GM12891 (cell line): ENCODE results near the gene GRIA1.

Source experiments
- DNase-seq: peaks from one replicate; pipeline ENCODE4 v3.0.0; 2011; ENCODE audit warnings: low spot score; ENCODE audit not compliant: insufficient read length
- FAIRE-seq: peaks from 2 replicates; lab custom pipeline; 2011; peaks lifted over from hg19 to GRCh38; lab: Jason Lieb, UNC
- PAX5 ChIP-seq: IDR thresholded peaks from 2 replicates; pipeline ENCODE4 v1.6.1; 2011; ENCODE audit warnings: low read length, moderate library complexity, mild to moderate bottlenecking; ENCODE audit not compliant: insufficient read depth, severe bottlenecking
- POLR2A ChIP-seq: IDR thresholded peaks from 2 replicates; pipeline ENCODE4 v1.6.1; 2011; ENCODE audit warnings: low read depth, low read length, control low read depth
- POLR2AphosphoS5 ChIP-seq: IDR thresholded peaks from 2 replicates; pipeline ENCODE4 v1.6.1; 2011; ENCODE audit warnings: low read depth, low read length, control low read depth
- POU2F2 ChIP-seq: IDR thresholded peaks from 2 replicates; pipeline ENCODE4 v1.6.1; 2011; ENCODE audit warnings: low read depth, mild to moderate bottlenecking, control low read depth, low read length, moderate library complexity
- SPI1 ChIP-seq: IDR thresholded peaks from 2 replicates; pipeline ENCODE4 v1.6.1; 2011; ENCODE audit warnings: low read depth, low read length, control low read depth
- TAF1 ChIP-seq: IDR thresholded peaks from 2 replicates; pipeline ENCODE4 v1.6.1; 2011; ENCODE audit warnings: low read depth, low read length, control low read depth

Gene GRIA1

DNA sequence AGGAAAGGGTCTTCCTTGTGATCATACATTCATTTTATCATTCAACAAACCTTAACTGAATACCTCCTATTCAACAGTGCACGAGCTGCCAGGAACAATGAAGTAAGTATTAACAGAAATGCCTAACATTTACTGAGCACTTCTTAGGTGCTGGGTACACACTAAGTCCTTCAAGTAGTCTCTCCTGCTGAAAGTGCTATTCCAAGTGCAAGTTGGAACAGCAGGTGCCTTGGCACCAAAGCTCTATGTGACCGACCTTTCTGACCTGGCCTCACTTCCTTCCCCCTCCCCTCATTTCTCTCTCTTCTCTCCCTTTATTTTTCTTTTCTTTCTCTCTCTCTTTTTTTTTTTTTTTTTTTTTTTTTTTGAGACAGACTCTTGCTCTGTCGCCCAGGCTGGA lies 94.5 kb downstream of the GRIA1 start:
- TF ChIP-seq POLR2A (no peak), SPI1 (no peak), TAF1 (no peak), PAX5 (no peak), POU2F2 (no peak), POLR2AphosphoS5 (no peak)
- DNase-seq, result no peak
- FAIRE-seq, result no peak

GRCh38 chr5:153585622-153586277 lies 95.3 kb downstream of the GRIA1 start:
- TF ChIP-seq POU2F2 (no peak), POLR2AphosphoS5 (no peak), TAF1 (no peak), POLR2A (no peak)
- FAIRE-seq (no peak), DNase-seq (no peak)

GRCh38 chr5:153592081-153592480 lies 101.6 kb downstream of the GRIA1 start:
- TF ChIP-seq POLR2AphosphoS5 (no peak), TAF1 (no peak), POLR2A (no peak)
- DNase-seq (no peak), FAIRE-seq (no peak)

DNA sequence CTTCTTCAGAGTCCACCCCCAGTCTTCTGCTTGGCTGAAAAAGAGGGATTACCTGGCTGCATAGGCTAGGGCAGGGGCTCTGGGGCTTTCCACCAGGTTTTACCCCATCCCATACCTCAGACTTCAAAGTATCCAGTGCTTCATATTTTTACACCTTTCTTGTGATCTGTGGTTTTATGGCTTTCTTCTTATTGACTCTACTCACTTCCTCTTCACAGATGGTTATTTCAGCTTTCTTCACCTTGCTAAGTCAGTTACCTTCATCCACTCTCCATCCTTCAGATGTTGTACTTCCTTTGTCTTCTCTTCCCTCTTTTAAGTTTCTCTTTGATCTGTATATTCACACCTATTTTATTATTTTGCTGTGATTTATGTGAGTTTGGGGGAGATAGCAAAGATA lies 104.3 kb downstream of the GRIA1 start:
- DNase-seq, result no peak
- FAIRE-seq, result no peak
- TF ChIP-seq POU2F2 (no peak), SPI1 (peak; percentile 63), POLR2A (no peak)

DNA sequence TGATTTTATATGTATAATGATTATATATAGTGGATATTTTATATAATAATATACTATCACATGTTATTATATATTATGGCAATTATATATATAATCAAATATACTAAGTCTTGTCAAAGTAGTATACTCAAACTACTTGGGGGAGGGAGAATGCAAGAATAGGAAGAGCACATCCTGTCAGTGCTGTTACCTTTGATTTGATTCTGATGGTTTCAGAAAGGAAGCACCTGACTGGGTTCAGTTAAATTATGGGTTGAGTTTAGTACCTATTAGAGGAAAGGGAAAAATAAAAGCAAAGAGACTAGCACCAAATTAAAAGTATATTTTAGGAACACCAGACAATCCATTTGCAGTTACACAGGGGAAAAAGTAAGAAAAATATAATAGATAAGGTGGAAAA lies 107.6 kb downstream of the GRIA1 start:
- DNase-seq (no peak), FAIRE-seq (no peak)
- TF ChIP-seq SPI1 (no peak), PAX5 (no peak), TAF1 (no peak), POLR2A (no peak), POU2F2 (no peak), POLR2AphosphoS5 (no peak)

DNA sequence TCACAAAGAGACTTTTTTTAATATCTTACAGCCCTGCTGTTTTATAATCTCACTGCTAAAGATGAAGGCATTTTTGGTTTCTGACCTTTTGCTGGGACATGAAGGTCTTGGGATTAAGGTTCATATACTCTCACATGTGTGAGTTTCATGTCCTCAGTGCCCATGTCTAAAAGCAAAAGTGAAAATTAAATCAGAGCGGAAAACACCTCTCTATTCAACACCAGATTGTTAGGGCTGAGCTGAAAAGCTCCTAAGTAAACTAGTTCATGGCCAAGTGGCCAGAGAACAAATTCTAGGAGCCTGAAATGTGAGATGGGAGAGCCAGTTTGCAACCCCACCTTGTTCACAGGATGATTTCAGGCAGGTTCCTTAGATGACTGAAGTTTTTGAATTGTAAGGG lies 110.9 kb downstream of the GRIA1 start:
- no peak for TF ChIP-seq POU2F2
- no peak for TF ChIP-seq SPI1
- TF ChIP-seq PAX5, result no peak
- no peak for TF ChIP-seq POLR2AphosphoS5
- no peak for TF ChIP-seq POLR2A
- FAIRE-seq (no peak), DNase-seq (no peak)

- FAIRE-seq, result no peak
- DNase-seq, result no peak
- TF ChIP-seq POU2F2, result no peak
- no peak for TF ChIP-seq TAF1
- TF ChIP-seq PAX5, result no peak
- no peak for TF ChIP-seq POLR2AphosphoS5
- TF ChIP-seq POLR2A, result no peak
- no peak for TF ChIP-seq SPI1
Observed at GRCh38 chr5:153605386-153605785, 114.9 kb downstream of the GRIA1 start.

- no peak for FAIRE-seq
Observed at GRCh38 chr5:153610009-153610408, 119.5 kb downstream of the GRIA1 start.

DNA sequence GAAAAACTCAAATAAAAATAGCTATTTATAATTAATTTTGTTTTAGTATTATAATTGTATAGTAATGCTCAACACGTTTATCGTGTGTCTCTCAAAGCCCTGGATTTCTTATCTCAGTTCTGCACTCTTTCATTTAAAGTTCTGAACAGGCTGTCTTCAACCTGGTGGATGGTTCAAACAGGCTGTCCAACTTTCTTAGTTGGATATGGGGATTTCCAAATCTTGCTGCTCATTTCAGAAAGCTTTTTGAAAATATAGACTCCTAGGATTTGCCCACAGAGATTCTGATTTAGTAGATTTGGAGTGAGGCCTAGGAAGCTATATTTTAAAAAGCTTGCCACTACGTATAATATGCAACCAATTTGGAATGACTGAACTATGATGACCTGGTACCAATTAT lies 120.3 kb downstream of the GRIA1 start:
- no peak for DNase-seq
- no peak for FAIRE-seq
- TF ChIP-seq TAF1 (no peak), PAX5 (no peak), SPI1 (no peak), POLR2A (no peak), POU2F2 (no peak), POLR2AphosphoS5 (no peak)

More at GRCh38 chr5:153610009-153610408, 119.5 kb downstream of the GRIA1 start:
- TF ChIP-seq PAX5, result no peak
- no peak for TF ChIP-seq POU2F2
- no peak for TF ChIP-seq POLR2AphosphoS5
- no peak for TF ChIP-seq TAF1
- no peak for TF ChIP-seq POLR2A
- no peak for TF ChIP-seq SPI1
- DNase-seq, result no peak

- FAIRE-seq (no peak), DNase-seq (no peak)
- no peak for TF ChIP-seq POLR2A
Observed at GRCh38 chr5:153613144-153613543, 122.7 kb downstream of the GRIA1 start.

DNA sequence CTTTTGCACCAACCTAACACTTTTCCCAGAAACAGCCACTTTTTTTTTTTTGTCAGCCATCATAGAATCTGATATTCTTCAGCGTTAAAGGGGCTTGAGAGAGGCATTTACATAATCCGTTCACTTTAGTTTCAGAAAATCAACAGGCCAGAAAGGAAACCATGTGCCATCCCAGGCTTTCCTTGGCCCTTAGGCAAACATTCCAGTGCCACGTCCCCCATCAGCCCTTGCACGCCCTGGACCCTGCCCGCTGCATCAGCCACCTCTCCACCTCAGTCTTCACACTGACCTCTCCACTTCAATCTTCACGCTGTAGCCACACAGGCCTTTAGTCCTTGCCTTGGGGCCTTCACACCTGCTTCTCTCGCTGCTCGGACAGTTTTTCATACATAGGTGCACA lies 123.2 kb downstream of the GRIA1 start:
- no peak for FAIRE-seq
- TF ChIP-seq POU2F2 (no peak), POLR2A (no peak), TAF1 (no peak), SPI1 (no peak), POLR2AphosphoS5 (no peak), PAX5 (no peak)
- DNase-seq, result no peak
